ENCODE measurements around the gene C3orf70. TPM values are rescaled to one million over a fixed set of nuclear protein-coding genes. Genes with fewer than 3 reads are reported as not detected.

C3orf70 gene
- polyA plus RNA-seq, 4 donors = 0.67 to 5.1 (median 2.9) TPM

- H3K9me3 ChIP-seq (ENCODE audit: control insufficient read depth in 2 of 2, insufficient read depth in 1 of 2, low read depth in 1 of 2, low read length in 1 of 2) = no peaks in the 10 kb centered on the region
- DNase-seq = peak; percentile 51 to 56
- no peak for FAIRE-seq
- peaks cover 2 to 25% (median 2%) of the 10 kb centered on the region in 3 donors for H3K4me1 ChIP-seq (ENCODE audit: control insufficient read depth in 3 of 3, insufficient read depth in 2 of 3, low read depth in 1 of 3, low read length in 2 of 3)
- H3K27me3 ChIP-seq (ENCODE audit: control insufficient read depth in 3 of 3, insufficient read depth in 3 of 3, low read length in 3 of 3) = no peaks in the 10 kb centered on the region
- H3K27ac ChIP-seq (ENCODE audit: low read depth in 1 of 3, low read length in 2 of 3) = peak overlapping the region in 1 of 3 donors; percentile 78
- no peaks in the 10 kb centered on the region for H3K36me3 ChIP-seq (ENCODE audit: control insufficient read depth in 3 of 3, insufficient read depth in 2 of 3, low read depth in 1 of 3, low read length in 3 of 3)
- 78 to 82% (median 81%) methylated on average over 22 of the region's 22 CpGs for WGBS, 3 donors
- no peak overlapping the region for H3K4me3 ChIP-seq (ENCODE audit: low read depth in 1 of 3, low read length in 3 of 3)
Observed at GRCh38 chr3:185070491-185071286, 82.2 kb downstream of the C3orf70 start.

GRCh38 chr3:185069037-185070030, 83.5 kb downstream of the C3orf70 start:
- FAIRE-seq (no peak), DNase-seq (peak; percentile 69 to 71)
- Histone ChIP-seq H3K27ac (ENCODE audit: low read depth in 1 of 3, low read length in 2 of 3) (peak overlapping the region; percentile 8 to 78 (median 37)), H3K9me3 (ENCODE audit: control insufficient read depth in 2 of 2, insufficient read depth in 1 of 2, low read depth in 1 of 2, low read length in 1 of 2) (no peaks in the 10 kb centered on the region), H3K36me3 (ENCODE audit: control insufficient read depth in 3 of 3, insufficient read depth in 2 of 3, low read depth in 1 of 3, low read length in 3 of 3) (no peaks in the 10 kb centered on the region), H3K27me3 (ENCODE audit: control insufficient read depth in 3 of 3, insufficient read depth in 3 of 3, low read length in 3 of 3) (no peaks in the 10 kb centered on the region), H3K4me3 (ENCODE audit: low read depth in 1 of 3, low read length in 3 of 3) (no peak overlapping the region), H3K4me1 (ENCODE audit: control insufficient read depth in 3 of 3, insufficient read depth in 2 of 3, low read depth in 1 of 3, low read length in 2 of 3) (peaks cover 0 to 25% (median 2%) of the 10 kb centered on the region in 3 donors)
- 23 to 58% (median 37%) methylated on average over 28 of the region's 28 CpGs for WGBS, 3 donors

DNA sequence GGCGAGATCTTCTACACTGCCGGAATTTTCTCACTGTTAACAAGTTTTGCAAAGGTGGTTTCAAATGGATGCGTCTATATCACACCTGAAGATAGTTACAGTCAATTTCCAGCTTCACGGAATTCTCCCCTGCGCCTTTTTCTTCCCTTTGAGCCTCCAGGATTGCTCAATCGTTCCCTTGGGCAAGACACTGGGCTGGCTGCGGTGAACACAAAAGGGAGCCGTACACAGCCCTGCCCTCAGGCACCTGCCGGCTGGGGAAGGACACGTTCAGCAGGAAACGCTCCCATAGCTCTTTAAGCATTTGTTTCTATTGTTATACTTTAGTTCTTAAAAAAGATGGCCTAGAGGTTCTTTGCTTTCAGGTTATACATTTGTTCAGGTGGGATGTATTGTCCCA, 85.7 kb downstream of the C3orf70 start:
- Histone ChIP-seq H3K4me3 (ENCODE audit: low read depth in 1 of 3, low read length in 3 of 3) (no peak overlapping the region), H3K4me1 (ENCODE audit: control insufficient read depth in 3 of 3, insufficient read depth in 2 of 3, low read depth in 1 of 3, low read length in 2 of 3) (peaks cover 0 to 25% (median 2%) of the 10 kb centered on the region in 3 donors), H3K36me3 (ENCODE audit: control insufficient read depth in 3 of 3, insufficient read depth in 2 of 3, low read depth in 1 of 3, low read length in 3 of 3) (no peaks in the 10 kb centered on the region), H3K27me3 (ENCODE audit: control insufficient read depth in 3 of 3, insufficient read depth in 3 of 3, low read length in 3 of 3) (no peaks in the 10 kb centered on the region), H3K27ac (ENCODE audit: low read depth in 1 of 3, low read length in 2 of 3) (no peak overlapping the region), H3K9me3 (ENCODE audit: control insufficient read depth in 2 of 2, insufficient read depth in 1 of 2, low read depth in 1 of 2, low read length in 1 of 2) (no peaks in the 10 kb centered on the region)
- FAIRE-seq (no peak), DNase-seq (no peak)
- WGBS, 3 donors = 92 to 95% (median 94%) methylated on average over 11 of the region's 11 CpGs

DNA sequence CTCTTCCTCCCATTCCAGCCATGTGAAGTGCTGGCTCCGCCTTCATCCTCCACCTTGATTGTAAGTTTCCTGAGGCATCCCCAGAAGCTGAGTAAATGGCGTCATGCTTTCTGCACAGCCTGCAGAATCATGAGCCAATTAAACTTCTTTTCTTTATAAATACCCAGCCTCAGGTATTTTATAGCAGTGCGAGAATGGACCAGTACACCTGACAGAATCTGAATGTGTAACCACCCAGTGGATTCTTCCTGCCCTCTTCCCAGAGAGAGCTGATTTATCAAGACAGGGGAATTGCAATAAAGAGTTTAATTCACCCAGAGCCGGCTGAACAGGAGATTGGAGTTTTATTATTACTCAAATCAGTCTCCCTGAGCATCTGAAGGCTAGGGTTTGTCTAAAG, 86.6 kb downstream of the C3orf70 start:
- FAIRE-seq = no peak
- no peak for DNase-seq
- WGBS, 3 donors = 91 to 94% (median 93%) methylated on average over 4 of the region's 4 CpGs

DNA sequence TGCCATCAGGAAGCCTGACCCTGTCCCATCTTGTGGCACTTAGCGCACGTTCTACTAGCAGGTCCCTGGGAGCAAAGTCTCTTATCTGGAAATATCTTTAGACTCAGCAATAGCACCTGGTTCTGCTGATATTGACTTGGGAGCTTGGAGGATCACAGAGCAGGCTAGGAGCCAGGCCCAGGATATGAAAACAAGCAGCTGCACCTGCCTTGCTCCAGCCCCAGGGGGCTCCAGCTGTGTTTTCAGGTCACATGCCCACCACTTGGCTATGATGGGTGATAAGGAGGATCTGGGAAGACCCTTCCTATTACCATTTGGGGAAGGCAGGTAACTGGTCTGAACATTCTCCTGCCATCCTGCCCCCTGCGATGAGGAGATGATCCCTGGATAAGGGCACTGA, 87.8 kb downstream of the C3orf70 start:
- FAIRE-seq = no peak
- Histone ChIP-seq H3K9me3 (ENCODE audit: control insufficient read depth in 2 of 2, insufficient read depth in 1 of 2, low read depth in 1 of 2, low read length in 1 of 2) (peaks cover 0 to 8% of the 10 kb centered on the region in 2 donors), H3K4me1 (ENCODE audit: control insufficient read depth in 3 of 3, insufficient read depth in 2 of 3, low read depth in 1 of 3, low read length in 2 of 3) (peaks cover 0 to 14% (median 2%) of the 10 kb centered on the region in 3 donors), H3K27ac (ENCODE audit: low read depth in 1 of 3, low read length in 2 of 3) (no peak overlapping the region), H3K4me3 (ENCODE audit: low read depth in 1 of 3, low read length in 3 of 3) (no peak overlapping the region), H3K36me3 (ENCODE audit: control insufficient read depth in 3 of 3, insufficient read depth in 2 of 3, low read depth in 1 of 3, low read length in 3 of 3) (no peaks in the 10 kb centered on the region), H3K27me3 (ENCODE audit: control insufficient read depth in 3 of 3, insufficient read depth in 3 of 3, low read length in 3 of 3) (no peaks in the 10 kb centered on the region)
- DNase-seq = peak; percentile 16 to 24
- WGBS, 3 donors = 54 to 72% (median 68%) methylated on average over 3 of the region's 3 CpGs

More for the DNA sequence above, 86.6 kb downstream of the C3orf70 start:
- Histone ChIP-seq H3K9me3 (ENCODE audit: control insufficient read depth in 2 of 2, insufficient read depth in 1 of 2, low read depth in 1 of 2, low read length in 1 of 2) (no peaks in the 10 kb centered on the region), H3K4me3 (ENCODE audit: low read depth in 1 of 3, low read length in 3 of 3) (no peak overlapping the region), H3K27ac (ENCODE audit: low read depth in 1 of 3, low read length in 2 of 3) (no peak overlapping the region), H3K27me3 (ENCODE audit: control insufficient read depth in 3 of 3, insufficient read depth in 3 of 3, low read length in 3 of 3) (no peaks in the 10 kb centered on the region), H3K36me3 (ENCODE audit: control insufficient read depth in 3 of 3, insufficient read depth in 2 of 3, low read depth in 1 of 3, low read length in 3 of 3) (no peaks in the 10 kb centered on the region), H3K4me1 (ENCODE audit: control insufficient read depth in 3 of 3, insufficient read depth in 2 of 3, low read depth in 1 of 3, low read length in 2 of 3) (peaks cover 0 to 22% (median 2%) of the 10 kb centered on the region in 3 donors)

- Histone ChIP-seq H3K4me1 (ENCODE audit: control insufficient read depth in 3 of 3, insufficient read depth in 2 of 3, low read depth in 1 of 3, low read length in 2 of 3) (no peaks in the 10 kb centered on the region), H3K4me3 (ENCODE audit: low read depth in 1 of 3, low read length in 3 of 3) (no peak overlapping the region), H3K36me3 (ENCODE audit: control insufficient read depth in 3 of 3, insufficient read depth in 2 of 3, low read depth in 1 of 3, low read length in 3 of 3) (no peaks in the 10 kb centered on the region), H3K27ac (ENCODE audit: low read depth in 1 of 3, low read length in 2 of 3) (no peak overlapping the region), H3K9me3 (ENCODE audit: control insufficient read depth in 2 of 2, insufficient read depth in 1 of 2, low read depth in 1 of 2, low read length in 1 of 2) (peaks cover 0 to 8% of the 10 kb centered on the region in 2 donors), H3K27me3 (ENCODE audit: control insufficient read depth in 3 of 3, insufficient read depth in 3 of 3, low read length in 3 of 3) (no peaks in the 10 kb centered on the region)
- FAIRE-seq = no peak
- no peak for DNase-seq
- WGBS, 3 donors = 53 to 70% (median 57%) methylated on average over 3 of the region's 3 CpGs
Observed at GRCh38 chr3:185063431-185063830, 89.4 kb downstream of the C3orf70 start.

GRCh38 chr3:185062191-185062590, 90.7 kb downstream of the C3orf70 start:
- no peak for DNase-seq
- Histone ChIP-seq H3K4me3 (ENCODE audit: low read depth in 1 of 3, low read length in 3 of 3) (no peak overlapping the region), H3K27me3 (ENCODE audit: control insufficient read depth in 3 of 3, insufficient read depth in 3 of 3, low read length in 3 of 3) (no peaks in the 10 kb centered on the region), H3K36me3 (ENCODE audit: control insufficient read depth in 3 of 3, insufficient read depth in 2 of 3, low read depth in 1 of 3, low read length in 3 of 3) (no peaks in the 10 kb centered on the region), H3K4me1 (ENCODE audit: control insufficient read depth in 3 of 3, insufficient read depth in 2 of 3, low read depth in 1 of 3, low read length in 2 of 3) (no peaks in the 10 kb centered on the region), H3K9me3 (ENCODE audit: control insufficient read depth in 2 of 2, insufficient read depth in 1 of 2, low read depth in 1 of 2, low read length in 1 of 2) (peaks cover 0 to 11% of the 10 kb centered on the region in 2 donors), H3K27ac (ENCODE audit: low read depth in 1 of 3, low read length in 2 of 3) (no peak overlapping the region)
- no peak for FAIRE-seq

GRCh38 chr3:185060655-185061054, 92.2 kb downstream of the C3orf70 start:
- DNase-seq = no peak

More at GRCh38 chr3:185060655-185061054, 92.2 kb downstream of the C3orf70 start:
- H3K9me3 ChIP-seq (ENCODE audit: control insufficient read depth in 2 of 2, insufficient read depth in 1 of 2, low read depth in 1 of 2, low read length in 1 of 2) = peaks cover 0 to 17% of the 10 kb centered on the region in 2 donors
- WGBS, 3 donors = 91 to 100% (median 96%) methylated on average over 2 of the region's 2 CpGs
- H3K4me3 ChIP-seq (ENCODE audit: low read depth in 1 of 3, low read length in 3 of 3) = no peak overlapping the region
- no peak overlapping the region for H3K27ac ChIP-seq (ENCODE audit: low read depth in 1 of 3, low read length in 2 of 3)
- peaks cover 0 to 3% (median 0%) of the 10 kb centered on the region in 3 donors for H3K36me3 ChIP-seq (ENCODE audit: control insufficient read depth in 3 of 3, insufficient read depth in 2 of 3, low read depth in 1 of 3, low read length in 3 of 3)
- no peak for FAIRE-seq
- H3K27me3 ChIP-seq (ENCODE audit: control insufficient read depth in 3 of 3, insufficient read depth in 3 of 3, low read length in 3 of 3) = no peaks in the 10 kb centered on the region
- H3K4me1 ChIP-seq (ENCODE audit: control insufficient read depth in 3 of 3, insufficient read depth in 2 of 3, low read depth in 1 of 3, low read length in 2 of 3) = no peaks in the 10 kb centered on the region

Data from small intestine (tissue), 7 donors.